Fibroblast of skin of right biceps (primary cell): ENCODE data around the gene SLC25A24.
"Not testable (repeated sequence)": the region's sequence is repeated elsewhere in the genome, so short reads cannot be mapped to it uniquely, and the experiment has no call there.

Source experiments
- DNase-seq: peaks from one replicate; pipeline ENCODE4 v3.0.0-alpha.2; 2013

SLC25A24 gene

DNA sequence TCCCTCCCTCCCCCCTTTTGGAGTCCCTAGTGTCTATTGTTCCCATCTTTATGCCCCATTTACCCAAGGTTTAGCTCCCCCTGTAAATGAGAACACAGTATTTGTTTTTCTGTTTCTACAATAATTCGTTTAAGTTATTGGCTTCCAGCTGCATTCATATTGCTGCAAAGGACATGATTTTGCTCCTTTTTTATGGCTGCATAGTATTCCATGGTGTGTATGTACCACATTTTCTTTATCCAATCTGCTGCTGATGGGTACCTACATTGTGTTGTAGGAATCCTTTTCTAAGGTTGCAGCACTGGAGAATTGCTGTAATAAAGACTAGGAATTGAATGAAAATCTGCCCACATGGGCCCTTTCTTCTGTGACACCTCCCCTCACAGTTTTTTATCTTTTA is 6.8 kb downstream of the SLC25A24 start:
- no peak for DNase-seq

DNA sequence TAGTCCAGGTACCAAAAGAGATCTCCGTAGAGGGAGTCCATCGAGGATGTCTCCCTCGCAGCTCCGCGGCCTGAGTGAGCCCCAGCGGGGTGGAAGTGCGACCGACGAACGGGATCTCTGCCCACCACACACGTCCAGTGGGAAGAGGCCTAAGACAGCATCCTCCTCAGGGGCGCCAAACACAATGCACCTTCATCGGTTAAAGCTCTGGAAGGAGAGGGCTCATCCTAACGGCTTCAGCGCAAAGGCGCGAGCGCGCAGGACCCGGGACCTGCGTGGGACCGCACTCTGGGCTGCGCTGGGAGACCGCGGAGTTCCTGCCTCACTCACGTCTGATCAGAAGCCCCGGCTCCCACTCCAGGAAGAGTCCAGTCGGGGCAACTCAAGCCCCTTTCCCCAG is 7.6 kb downstream of the SLC25A24 start:
- no peak for DNase-seq

DNA sequence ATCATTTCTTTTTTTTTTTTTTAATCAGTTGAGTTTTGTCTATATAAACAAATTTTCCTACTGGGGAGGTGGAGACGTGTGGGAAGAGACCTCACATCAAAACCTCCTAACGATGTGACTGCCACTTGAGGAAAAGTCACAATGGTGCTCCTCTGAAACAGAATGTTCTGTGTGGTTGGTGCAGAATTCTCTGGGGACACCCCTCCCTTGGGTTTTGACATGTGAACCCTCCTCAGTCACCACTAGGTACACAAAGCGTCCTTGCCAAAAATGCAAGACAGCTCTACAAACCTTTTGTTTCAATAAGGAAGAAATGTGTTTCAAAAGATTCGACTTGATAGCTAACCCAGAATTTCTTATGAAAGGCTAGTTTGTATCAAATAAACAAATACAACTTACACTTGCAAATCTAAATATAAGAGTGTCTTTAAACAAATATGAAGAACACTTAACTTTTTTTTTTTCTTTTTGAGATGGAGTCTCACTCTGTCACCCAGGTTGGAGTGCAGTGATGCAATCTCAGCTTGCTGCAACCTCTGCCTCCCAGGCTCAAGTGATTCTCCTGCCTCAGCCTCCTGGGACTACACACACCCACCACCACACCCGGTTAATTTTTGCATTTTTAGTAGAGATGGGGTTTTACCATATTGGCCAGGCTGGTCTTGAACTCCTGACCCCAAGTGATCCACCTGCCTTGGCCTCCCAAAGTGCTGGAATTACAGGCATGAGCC is 9.3 kb downstream of the SLC25A24 start:
- DNase-seq, result no peak

DNA sequence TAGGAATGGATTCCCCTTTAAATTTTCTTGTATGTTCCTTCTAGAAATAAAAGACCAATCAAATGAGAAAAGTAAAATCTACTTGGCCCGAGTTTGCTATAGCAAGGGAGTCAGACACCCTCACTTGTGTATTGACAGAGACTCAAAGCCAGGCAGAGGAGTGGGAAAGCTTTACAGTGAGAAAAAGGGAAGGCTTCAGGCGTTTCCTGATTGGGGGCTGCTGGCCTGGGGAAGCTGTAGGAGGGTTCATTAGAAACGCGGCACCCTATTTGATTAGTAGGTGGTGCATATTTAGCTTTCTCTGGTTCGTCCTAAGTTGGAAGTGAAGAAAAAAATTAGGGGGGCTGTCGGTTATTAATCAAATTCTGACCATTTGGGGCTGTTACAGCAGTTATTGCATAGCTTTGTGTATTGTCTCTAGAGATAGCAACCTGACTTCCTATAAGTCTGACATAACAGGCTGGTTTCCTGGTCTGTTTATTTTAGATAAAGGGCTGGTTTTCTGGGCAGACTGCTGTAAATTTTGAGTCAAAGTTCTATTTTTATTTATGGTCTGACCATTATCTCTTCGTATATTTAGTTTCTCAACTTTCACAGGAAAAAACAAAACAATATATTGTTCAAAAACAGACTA is 10.0 kb downstream of the SLC25A24 start:
- no peak for DNase-seq

DNA sequence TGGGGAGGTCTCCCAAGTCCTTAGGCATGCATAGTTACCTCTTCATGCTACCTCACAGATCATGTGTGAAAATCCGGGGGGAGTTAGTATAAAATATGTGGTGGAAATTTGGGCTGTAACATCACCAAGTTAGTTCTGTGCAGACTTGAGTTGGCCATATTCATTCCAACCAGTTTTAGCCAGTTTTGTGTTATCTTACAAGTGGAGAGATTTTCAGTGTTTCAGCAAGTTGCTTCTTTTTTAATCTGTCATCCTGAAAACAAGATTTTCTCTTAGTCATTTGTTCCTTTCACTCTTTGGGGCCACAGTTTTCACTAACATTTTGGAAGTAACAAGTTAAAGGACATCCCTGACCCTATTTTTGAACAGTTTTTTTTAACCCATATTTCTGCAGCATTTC is 11.3 kb downstream of the SLC25A24 start:
- no peak for DNase-seq

DNA sequence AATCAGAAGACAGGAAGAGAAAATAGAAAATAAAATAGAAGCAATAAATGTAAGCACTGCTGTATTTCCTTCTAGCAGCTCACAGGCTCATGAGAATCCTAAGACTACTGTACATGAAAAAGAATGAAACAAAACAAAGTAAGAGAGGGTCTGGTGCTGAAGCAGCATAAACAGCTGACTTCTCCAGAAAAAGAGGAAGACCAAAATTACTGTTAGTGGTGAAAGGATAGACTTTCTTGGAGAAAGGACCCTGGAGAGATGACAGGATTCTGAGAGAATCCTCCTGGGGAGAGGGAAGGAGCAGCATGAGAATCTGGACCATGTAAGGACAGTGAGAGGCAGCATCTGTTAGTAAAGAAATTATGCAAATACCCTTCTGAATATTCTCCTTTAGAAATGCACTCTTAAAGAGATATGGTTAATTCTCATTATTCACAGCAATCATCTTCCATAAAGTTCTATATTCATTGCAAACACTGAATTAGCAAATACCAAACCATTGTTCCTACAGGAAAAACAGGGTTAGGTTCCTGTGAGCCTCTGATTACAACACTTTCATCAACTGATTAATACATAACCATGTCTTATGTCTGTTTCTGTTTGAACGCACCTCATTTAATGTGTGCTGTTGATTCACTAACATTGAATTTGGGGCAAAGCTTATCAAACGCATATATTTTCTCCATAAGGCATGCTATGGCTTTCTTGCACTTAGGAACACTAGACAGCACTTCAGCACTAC is 17.0 kb downstream of the SLC25A24 start:
- no peak for DNase-seq

DNA sequence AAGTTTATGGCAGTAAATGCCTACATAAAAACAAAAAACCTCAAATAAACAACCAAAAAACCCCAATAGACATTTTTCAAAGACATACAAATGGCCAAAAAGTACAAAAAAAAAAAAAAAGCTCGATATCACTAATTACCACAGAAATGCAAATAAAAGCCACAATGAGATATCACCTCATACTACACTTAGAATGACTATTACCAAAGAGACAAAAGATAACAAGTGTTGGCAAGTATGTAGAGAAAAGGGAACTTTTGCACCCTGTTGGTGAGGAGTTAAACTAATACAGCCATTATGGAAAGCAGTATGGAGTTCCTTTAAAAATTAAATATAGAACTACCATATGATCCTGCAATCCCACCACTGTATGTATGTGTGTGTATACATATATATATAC is 21.1 kb downstream of the SLC25A24 start:
- DNase-seq, result no peak

DNA sequence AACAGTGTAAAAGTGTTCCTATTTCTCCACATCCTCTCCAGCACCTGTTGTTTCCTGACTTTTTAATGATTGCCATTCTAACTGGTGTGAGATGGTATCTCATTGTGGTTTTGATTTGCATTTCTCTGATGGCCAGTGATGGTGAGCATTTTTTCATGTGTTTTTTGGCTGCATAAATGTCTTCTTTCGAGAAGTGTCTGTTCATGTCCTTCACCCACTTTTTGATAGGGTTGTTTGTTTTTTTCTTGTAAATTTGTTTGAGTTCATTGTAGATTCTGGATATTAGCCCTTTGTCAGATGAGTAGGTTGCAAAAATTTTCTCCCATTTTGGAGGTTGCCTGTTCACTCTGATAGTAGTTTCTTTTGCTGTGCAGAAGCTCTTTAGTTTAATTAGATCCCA is 37.7 kb downstream of the SLC25A24 start:
- DNase-seq, result not testable (repeated sequence)

DNA sequence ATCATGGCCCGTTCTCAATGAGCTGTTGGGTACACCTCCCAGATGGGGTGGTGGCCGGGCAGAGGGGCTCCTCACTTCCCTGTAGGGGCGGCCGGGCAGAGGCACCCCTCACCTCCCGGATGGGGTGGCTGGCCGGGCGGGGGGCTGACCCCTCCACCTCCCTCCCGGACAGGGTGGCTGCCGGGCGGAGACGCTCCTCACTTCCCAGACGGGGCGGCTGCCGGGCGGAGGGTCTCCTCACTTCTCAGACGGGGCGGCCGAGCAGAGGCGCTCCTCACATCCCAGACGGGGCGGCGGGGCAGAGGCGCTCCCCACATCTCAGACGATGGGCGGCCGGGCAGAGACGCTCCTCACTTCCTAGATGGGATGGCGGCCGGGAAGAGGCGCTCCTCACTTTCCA is 40.2 kb downstream of the SLC25A24 start:
- not testable (repeated sequence) for DNase-seq

DNA sequence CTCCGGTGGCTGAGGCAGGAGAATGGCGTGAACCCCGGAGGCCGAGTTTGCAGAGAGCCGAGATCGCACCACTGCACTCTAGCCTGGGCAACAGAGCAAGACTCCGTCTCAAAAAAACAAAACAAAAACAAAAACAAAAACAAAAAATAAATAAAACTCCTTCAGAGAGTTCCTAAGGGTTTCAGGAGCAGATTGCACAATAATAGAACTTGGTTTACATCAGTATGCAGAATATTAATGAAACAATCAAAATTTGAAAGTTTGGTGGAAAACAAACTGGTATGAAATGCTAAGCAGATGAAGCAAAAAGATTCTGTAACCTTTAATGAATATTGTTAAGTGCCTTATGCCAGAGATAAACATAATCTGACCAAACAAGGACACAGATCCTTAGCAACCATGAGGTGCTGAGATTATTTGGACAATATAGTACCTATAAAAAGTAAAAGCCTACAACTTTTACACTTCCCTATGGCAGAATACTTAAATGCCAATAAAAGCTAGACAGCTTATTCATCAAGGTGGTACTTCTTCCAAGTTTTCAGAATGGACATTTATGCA is 41.2 kb downstream of the SLC25A24 start:
- DNase-seq, result no peak

DNA sequence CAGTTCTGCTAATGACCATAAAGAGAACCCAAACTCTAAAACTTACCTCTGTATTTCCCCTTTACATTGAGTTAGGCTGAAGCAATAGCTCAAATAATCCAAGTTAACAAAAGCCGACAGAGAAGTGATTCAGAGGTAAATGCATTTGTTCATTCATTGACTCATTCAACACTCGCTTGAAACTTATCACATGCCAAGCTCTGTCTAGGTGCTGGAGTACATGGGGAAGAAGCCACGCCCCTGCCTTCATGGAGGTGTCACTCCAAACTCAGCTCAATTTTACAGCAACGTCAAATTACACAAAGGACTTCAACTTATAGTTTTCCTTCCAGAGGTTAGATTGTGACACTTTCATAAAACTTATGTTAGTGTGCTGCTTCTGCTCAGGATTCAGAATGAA is 45.8 kb downstream of the SLC25A24 start:
- no peak for DNase-seq

DNA sequence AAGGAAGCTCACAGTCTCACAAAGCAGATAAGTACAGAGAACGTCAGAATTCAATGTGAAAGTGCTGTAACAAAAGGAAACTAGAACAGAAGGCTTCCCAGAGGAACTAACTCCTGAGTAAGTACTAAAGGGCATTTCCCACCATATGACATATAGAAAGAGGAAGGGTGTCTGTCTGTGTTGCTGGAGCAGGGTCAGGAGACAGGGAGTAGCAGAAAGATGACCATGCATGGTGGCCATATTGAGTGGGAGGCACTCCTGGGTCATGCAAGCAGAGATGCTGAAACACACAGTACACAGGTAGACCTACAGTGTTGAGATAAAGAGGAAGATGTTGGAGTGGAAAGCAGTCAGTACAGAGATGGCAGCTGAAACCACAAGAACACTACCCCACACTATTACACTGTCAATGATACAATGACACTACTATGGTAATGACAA is 47.3 kb downstream of the SLC25A24 start:
- no peak for DNase-seq

DNA sequence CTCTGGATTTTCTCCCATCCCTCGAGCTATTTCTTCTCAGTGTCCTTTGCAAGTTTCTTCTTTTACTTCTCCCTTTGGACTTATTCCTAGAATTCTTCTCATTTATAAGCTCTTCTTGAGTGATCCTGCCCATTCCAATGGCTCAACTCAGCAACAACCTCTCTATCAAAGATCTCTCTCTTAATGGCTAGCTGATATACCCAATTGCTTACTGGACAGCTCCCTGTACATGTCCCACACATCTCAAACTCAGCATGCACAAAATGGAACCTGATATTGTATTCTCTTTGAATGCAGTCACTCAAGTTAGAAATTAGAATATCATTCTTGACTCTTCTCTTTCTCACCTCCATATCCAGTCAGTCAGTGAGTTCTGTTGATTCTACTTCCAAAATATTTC is 48.6 kb downstream of the SLC25A24 start:
- DNase-seq, result no peak

DNA sequence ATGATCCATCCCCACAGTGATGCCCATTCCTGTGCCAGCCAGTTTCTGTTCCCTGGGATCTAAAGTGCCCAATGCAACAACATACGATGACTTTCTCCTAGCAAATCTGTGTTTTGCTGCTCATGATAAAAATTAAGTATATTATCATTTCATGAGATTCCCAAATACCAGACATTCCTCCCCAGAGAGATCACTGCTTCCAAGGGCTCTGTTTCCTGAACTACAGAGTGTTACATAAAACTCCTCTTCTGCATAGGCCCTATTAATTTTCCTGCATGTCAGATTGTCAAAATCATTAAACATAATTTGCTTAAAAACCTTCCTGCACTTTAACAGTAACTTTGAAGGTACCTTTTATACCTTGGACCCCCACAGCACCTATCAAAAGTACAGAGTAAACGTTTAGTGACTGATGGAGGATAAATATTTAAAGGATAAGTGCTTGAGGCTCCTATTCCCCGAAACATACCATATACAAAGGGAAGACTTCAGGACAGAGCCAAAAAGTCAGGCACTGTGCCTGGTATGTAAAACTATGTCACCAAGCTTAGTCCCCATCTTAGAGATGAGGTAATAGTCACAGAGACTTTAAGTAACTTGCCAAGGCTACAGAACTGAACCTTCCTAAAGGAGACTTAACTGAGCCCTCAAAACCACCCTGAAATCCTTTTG is 50.2 kb downstream of the SLC25A24 start:
- DNase-seq, result peak; percentile 57

DNA sequence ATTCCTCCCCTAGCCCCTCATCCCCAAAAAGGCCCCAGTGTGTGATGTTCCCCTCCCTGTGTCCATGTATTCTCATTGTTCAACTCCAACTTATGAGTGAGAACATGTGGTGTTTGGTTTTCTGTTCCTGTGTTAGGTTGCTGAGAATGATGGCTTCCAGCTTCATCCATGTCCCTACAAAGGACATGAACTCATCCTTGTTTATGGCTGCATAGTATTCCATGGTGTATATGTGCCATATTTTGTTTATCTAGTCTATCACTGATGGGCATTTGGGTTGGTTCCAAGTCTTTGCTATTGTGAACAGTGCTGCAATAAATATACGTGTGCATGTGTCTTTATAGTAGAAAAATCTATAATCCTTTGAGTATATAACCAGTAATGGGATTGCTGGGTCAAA is 55.6 kb downstream of the SLC25A24 start:
- not testable (repeated sequence) for DNase-seq

DNA sequence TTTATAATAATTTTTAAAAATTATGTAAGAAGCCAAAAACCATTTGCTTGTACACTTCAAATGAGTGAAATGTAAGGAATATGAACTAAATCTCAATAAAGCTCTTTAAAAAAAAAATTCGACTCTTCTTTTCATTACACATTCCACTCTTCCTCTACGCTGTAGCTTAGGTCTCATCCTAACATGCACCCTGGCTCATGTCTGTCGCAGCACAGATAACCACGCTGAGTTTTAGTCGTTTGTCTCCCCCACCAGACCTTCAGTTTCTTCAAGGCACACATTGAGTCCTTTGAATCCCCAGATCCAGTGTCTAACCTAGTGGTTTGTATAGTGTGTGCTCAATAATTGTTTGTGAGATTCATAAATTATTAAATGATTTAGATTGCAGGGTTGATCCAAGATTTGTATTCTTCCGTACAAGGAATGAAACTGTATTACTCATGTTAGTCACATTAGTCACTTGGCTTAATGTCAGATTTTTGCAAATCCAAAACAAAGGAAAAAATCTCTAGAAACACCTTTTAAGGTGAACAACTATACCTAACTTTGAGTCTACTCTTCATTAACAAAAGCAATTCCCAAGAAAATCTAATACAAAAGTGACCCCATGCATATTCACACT is 57.3 kb downstream of the SLC25A24 start:
- DNase-seq, result peak; percentile 34

DNA sequence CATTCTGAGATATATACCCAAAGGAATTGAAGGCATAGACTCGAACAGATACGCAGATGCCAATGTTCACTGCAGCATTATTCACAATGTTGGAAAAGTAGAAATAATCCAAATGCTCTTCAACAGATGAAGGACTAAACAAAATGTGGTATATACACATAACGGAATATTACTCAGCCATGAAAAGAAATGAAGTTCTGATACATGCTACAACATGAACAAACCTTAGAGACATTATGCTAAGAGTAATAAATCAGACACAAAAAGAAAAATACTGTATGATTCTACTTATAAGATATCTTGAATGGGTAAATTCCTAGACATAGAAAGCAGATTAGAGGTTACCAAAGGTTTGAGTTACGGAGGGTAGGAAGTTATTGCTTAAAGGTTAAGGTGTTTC is 57.9 kb downstream of the SLC25A24 start:
- no peak for DNase-seq

DNA sequence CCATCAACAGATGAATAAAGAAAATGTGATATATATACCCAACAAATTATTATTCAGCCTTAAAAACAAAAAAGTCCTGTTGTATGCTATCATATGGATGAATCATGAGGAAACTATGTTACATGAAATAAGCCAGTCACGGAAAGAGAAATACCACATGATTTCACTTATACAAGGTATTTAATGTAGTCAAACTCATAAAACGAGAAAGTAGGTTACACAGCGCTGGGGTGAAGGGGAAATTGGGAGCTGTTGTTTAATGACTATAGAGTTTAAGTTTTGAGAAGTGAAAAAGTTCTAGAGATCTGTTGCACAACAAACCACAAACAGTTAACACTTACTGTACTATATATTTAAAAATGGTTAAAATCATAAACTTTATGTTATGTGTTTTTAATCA is 58.5 kb downstream of the SLC25A24 start:
- peak; percentile 77 for DNase-seq

DNA sequence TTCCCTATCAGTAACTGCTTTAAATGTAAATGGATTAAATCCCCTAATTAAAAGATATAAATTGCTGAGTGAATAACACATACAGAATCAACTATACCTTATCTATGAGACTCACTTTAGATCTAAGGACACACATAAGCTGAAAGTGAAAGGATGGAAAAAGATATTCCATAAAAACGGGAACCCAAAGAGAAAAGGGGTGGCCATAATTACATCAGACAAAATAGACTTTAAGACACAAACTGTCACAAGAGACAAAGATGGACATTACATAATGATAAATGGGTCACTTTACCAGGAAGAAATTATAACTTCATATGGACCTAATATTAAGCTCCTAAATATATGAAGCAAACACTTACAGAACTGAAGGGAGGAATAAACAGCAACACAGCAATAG is 59.2 kb downstream of the SLC25A24 start:
- no peak for DNase-seq

DNA sequence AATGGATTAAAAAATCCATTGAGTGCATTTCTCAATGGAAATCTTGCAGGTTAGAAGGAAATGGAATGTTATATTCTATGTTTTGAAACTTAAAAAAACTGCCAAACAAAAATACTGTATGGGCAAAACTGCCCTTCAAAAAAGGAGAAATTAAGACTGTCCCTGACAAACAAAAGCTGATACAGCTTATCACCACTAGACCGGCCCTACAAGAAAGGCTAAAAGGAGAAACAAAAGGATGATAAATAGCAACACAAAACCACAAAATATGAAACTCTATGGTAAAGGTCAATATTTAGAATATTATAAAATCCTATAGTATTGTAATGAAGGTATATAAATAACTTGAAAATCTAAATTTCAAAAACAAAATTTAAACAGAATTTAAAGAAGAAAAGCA is 60.0 kb downstream of the SLC25A24 start:
- DNase-seq, result no peak

DNA sequence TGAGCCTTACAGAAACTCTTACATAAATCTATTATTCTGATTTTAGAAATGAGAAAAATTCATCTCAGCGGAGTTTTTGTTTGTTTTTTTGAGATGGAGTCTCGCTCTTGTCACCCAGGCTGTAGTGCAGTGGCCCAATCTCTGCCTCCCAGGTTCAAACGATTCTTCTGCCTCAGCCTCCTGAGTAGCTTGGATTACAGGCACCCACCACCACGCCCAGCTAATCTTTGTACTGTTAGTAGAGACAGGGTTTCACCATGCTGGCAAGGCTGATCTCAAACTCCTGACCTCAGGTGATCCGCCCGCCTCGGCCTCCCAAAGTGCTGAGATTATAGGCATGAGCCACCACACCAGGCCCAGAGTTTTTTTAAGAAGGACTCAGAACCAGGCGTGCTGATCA is 60.6 kb downstream of the SLC25A24 start:
- not testable (repeated sequence) for DNase-seq

DNA sequence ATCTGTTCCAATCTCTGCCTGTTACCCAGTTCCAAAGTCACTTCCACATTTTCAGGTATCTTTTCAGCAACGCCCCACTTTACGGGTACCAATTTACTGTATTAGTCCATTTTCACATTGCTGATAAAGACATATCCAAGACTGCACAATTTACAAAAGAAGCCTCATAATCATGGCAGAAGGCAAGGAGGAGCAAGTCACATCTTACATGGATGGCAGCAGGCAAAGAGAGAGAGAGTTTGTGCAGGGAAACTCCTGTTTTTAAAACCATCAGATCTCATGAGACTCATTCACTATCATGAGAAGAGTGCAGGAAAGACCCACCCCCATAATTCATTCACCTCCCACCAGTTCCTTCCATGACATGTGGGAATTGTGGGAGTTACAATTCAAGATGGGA is 67.0 kb downstream of the SLC25A24 start:
- DNase-seq, result not testable (repeated sequence)

DNA sequence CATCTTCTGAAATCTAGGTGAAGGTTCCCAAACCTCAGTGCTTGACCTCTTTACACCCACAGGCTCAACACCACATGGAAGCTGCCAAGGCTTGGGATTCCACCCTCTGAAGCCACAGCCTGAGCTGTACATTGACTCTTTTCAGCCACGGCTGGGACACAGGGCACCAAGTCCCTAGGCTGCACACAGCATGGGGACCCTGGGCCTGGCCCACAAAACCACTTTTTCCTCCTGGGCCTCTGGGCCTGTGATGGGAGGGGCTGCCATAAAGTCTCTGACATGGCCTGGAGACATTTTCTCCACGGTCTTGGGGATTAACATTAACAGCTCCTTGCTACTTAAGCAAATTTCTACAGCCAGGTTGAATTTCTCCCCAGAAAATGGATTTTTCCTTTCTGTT is 67.8 kb downstream of the SLC25A24 start:
- not testable (repeated sequence) for DNase-seq
